ENCODE measurements around the gene FAM3A.
"Not testable (repeated sequence)": the region's sequence is repeated elsewhere in the genome, so short reads cannot be mapped to it uniquely, and the experiment has no call there.

FAM3A gene

GRCh38 chrX:154502989-154503388 lies 13.0 kb downstream of the FAM3A start:
- DNase-seq (ENCODE audit: low spot score), result no peak

- no peak for DNase-seq (ENCODE audit: low spot score)
Observed at GRCh38 chrX:154502098-154502497, 13.9 kb downstream of the FAM3A start.

- not testable (repeated sequence) for DNase-seq (ENCODE audit: low spot score)
Observed at GRCh38 chrX:154501423-154501822, 14.6 kb downstream of the FAM3A start.

DNA sequence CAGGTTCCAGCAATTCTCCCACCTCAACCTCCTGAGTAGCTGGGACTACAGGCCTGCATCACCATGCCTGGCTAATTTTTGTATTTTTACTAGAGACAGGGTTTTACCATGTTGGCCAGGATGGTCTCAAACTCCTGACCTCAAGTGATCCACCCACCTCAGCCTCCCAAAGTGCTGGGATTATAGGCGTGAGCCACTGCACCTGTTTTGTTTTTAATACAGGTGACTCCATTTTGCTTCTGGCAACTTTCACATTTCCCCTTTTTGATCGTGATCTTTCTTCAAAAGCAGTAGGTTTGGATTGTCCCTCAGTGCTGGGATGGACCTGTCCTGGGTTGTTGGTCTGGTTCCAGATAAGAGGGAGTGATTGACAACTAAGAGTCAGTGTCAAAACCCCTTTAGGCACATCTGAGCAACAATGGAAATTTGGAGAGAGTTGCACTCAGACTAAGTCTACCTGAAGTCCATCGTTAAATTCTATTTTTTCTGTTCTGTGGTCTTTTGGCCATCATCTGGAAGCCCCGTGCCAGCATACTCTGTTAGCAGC lies 19.4 kb downstream of the FAM3A start:
- DNase-seq (ENCODE audit: low spot score), result not testable (repeated sequence)

DNA sequence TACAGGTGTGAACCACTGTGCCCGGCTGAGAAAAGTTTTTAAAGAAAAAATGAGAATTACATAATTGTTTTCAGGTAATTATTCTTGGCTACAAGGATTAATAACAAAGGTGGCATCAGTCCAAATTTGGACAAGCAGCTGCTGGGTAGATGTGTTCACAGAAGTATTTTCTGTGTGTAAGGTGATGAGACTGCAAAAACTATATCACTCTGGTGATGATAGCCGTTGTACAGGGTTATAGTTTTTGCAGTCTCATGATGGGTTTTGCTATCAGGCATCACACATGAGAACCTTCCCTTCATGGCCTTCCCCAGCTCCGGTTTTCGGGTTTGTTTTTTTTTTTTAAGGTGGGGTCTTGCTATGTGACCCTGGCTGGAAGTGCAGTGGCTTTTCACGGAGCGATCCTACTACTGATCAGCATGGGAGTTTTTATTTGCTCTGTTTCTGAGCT lies 20.5 kb downstream of the FAM3A start:
- DNase-seq (ENCODE audit: low spot score), result no peak

- DNase-seq (ENCODE audit: low spot score), result no peak
Observed at GRCh38 chrX:154494715-154495114, 21.3 kb downstream of the FAM3A start.

DNA sequence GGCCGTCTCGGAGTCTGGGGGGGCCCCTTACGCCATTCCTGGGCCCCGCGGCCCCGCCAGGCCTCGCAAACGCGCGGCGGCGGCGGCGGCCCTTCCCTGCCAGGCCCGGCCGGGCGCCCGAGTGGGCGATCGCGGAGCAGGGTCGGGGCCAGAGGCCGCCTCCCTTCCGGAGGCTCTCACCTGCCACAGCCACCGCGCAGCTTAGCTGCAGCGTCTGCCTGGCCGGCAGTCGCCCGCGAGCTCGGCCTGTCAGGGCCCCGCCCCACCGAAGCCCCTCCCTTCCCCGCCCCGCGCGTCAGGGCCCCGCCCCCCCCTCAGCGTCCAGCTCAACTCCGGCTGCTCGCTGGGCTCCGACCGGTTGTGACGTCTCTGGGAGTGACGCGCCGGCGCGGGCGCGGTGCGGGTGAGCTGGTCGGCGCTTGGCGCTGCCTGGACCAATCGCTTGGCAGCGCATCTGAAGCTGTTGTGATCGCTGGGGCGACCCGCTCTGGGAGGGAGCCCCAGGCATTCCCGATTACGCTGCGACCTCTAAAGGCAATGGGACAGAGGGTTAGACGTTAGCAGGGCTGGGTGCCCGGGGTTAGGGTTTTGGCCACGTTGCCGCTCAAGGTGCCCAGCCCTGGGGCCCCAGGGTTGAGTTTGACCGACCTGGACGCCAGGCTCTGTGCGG lies 25.5 kb downstream of the FAM3A start, which contains the start of gene SLC10A3:
Gene SLC10A3, minus strand, starts transcription at position 216 of the 670 bp plus-strand sequence. CDS start 1,689 bp downstream, outside the sequence.
- peak; percentile 86 for DNase-seq (ENCODE audit: low spot score)

- DNase-seq (ENCODE audit: low spot score), result no peak
Observed at GRCh38 chrX:154490021-154490413, 26.0 kb downstream of the FAM3A start.

DNA sequence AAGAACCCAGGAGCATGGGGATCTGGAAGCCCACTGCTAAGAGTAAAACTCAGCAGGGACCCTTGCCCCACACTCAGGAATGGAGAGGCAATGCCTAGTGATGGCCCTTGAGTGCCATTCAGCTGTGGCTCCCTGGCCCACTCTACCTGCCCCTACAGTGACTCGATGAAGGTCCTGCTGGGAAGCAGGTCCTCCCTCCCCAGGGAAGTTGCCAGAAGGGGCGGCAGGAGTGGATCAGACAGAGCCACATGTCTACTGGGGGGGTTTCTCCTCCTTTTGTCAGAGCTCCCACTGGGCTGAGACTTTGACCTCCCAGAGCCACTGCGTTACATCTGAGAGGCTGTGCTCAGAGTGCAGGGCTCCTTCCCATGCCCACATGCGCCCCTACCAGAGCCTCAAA lies 26.9 kb downstream of the FAM3A start:
- DNase-seq (ENCODE audit: low spot score), result no peak

DNA sequence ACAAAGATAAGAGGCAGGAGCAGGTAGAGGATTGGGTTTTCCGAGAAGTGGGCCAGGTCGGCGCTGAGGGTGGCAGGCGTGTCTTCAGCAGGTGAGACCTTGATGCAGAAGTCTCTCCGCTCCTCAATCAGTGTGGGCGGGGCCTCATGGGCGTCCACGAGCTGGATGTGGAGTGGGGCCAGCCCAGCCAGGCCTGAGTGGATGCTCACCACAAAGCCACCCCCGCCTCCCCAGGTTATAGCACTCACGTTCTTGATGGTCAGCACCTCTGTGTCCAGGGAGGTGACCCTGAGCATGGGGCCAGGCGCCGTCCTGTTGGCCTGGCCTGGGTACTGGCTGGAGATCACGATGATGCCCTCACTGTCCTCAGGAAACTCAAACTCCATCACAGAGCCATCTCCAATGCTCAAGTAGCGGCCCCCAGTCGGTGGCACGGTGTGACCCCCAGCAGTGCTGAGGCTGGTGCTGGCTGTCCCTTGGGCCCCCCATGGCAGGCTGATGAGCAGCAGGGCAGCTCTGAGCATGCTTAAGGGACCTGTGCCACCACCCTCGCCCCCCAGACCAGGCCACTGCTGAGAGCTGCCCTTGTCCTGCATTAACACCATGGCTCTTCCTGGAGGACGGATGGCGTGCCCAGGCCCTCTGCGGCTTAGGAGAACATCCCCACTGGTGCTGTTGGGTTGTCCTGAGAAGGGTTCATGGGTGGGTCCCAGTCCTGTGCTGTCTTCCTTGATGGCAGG lies 27.5 kb downstream of the FAM3A start:
- DNase-seq (ENCODE audit: low spot score), result no peak

DNA sequence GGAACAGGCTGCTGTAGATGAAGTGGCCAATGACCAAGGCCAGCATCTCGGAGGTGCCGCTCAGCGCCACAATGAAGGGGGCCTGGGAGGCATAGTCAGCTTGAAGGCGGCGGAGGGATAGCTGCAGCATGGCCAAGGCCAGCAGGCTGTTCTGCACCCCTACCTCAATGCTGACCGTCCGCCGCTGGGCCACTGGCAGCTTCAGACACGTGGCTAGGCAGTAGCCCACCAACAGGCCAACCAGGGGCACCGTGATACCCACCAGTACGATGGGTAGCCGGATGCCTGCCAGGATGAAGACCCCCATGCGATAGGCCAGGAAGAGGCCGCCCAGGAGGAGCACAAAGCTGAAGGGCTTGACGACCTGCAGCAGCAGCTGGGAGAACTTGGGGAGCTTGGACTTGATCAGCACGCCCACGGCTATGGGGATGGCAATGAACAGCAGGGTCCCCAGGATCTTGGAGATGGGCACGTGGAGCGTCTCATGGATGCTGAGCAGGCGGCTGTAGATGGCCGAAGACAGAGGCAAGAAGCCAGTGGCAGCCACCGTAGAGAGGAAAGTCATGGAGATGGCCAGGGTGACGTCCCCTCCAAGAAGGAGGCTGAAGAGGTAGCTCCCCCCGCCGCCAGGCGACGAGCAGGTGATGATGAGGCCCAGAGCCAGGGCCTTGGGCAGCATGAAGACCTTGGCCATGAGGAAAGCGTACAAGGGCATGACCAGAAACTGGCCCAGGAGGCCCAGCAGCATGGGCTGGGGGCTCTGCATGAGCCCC lies 28.3 kb downstream of the FAM3A start:
- DNase-seq (ENCODE audit: low spot score), result no peak

DNA sequence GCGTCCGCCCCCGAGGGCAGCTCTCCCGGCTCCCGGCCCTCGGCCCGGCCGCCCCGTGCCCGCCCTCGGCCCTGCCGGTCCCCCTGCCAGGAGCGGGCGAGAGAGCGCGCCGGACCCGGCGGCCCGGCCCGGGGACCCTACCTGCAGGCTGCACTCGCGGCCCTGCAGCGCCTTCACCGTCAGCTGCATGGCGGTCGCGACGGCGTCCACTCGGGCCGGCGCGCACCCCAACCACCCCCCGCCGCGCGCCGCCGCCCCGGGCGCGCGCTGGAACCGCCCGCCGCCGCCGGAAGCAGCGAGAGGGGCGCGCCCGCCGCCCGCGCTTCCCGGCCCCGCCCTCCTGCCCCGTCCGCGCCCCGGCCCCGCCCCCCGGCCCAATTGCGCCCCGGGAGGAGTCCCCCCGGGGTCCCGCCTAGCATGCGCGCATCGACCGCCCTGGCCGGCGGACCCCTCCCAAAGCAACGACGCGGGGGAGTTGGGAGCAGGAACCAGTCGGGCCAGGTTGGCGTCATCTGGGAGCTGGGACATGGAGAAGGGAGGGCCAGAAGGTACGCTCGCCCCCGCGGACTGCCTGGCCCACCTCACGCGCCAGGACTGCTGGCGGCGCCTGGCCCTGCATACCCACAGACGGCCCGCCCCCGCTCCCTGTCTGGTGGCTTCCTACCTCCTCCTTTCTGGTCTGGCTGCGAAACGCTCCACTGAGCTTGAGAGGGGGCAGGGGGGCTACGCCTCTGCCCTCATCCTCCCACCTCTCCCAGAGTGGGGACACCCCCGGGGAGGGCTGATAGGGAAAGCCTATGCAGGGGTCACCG lies 29.4 kb downstream of the FAM3A start, which contains the start of gene UBL4A:
Gene UBL4A, minus strand, starts transcription at position 220 of the 812 bp plus-strand sequence. Its CDS starts 31 bp downstream, at position 189.
- DNase-seq (ENCODE audit: low spot score), result peak; percentile 7

DNA sequence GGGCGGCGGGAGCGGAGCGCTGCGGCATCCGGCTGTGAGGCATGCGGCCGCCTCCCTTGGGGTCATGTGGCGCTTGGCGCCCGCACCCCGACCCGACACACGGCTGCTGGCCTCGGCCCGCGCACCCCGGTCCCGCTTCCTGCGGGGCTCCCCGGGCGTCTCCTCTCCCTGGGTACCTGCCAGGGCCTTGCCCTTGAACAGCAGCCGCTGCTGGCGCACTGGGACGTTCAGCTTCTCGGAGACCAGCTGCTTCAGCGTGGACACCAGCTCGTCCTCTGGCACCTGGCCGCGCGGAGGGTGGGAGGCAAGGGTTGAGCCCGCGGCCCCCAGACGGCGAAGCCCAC lies 30.0 kb downstream of the FAM3A start:
- no peak for DNase-seq (ENCODE audit: low spot score)

- no peak for DNase-seq (ENCODE audit: low spot score)
Observed at GRCh38 chrX:154485150-154486051, 30.6 kb downstream of the FAM3A start.

- no peak for DNase-seq (ENCODE audit: low spot score)
Observed at GRCh38 chrX:154484255-154485149, 31.5 kb downstream of the FAM3A start.

- DNase-seq (ENCODE audit: low spot score), result no peak
Observed at GRCh38 chrX:154483325-154483724, 32.7 kb downstream of the FAM3A start.

- no peak for DNase-seq (ENCODE audit: low spot score)
Observed at GRCh38 chrX:154482786-154483185, 33.2 kb downstream of the FAM3A start.

DNA sequence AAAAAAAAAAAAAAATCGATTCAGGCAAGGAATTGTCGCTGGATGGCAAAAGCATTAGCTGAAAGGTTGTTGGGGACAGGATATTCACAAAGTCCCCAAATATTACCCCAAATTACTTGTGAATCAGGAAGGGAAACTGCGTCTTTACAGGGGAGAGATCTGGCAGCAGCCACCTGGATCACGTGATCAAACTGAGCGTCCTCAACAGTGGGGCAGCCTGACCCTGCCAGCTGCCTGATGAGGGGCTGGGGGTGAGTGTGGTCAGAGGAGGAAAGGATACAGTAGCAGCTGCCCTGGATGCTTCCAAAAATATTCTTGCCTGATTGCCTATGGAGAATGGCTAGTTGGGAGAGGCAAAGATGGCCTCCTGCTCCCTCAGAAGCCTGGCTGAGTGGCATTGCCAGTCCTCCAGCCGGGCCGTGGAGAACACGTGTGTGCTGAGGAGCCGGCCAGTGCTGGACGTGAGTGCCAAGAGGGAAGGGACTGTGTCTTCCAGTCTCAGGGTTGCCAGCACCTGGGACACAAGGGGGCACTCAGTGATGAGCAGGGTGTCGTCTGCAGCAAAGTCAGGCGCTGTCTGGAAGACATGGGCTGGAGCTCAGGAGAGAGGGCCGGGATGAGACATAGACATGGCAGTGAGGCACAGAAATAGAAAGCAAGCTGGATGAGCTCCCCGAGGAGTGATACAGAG lies 34.0 kb downstream of the FAM3A start:
- DNase-seq (ENCODE audit: low spot score), result no peak

GRCh38 chrX:154481195-154481594 lies 34.8 kb downstream of the FAM3A start:
- DNase-seq (ENCODE audit: low spot score), result no peak

All from COLO829 (cell line).